HepG2 (cell line): ENCODE measurements around the gene CD2AP. TPM values are rescaled to one million over a fixed set of nuclear protein-coding genes. Genes with fewer than 3 reads are reported as not detected.

Source experiments
- ATAC-seq: fragments of 200-7000 bp; cut with Tn5 transposase; 3 replicates; pipeline ENCODE4 v1.9.1; 2020; ENCODE audit warnings: mild to moderate bottlenecking, moderate library complexity
- BruUV-seq: library from RNA; stranded (reverse); fragments of 400-500 nt; replicated peaks from 2 replicates; lab custom pipeline; 2021; lab: Mats Ljungman, UMichigan
- CTCF ChIA-PET: fragments of 300-600 bp; formaldehyde crosslinking; extraction: SDS; loops from one replicate; lab custom pipeline; 2021; ENCODE audit warnings: low total read pairs, inconsistent platforms, low intra/inter-chr PET ratio; lab: Yijun Ruan, JAX
- POLR2A ChIA-PET: fragments of 350-600 bp; sonication (Branson Sonifier 250); formaldehyde crosslinking; loops from one replicate; lab custom pipeline; 2020; ENCODE audit warnings: antibody characterized with exemption, inconsistent platforms; lab: Yijun Ruan, JAX
- DNase-seq: peaks from one replicate; pipeline ENCODE4 v3.0.0-alpha.2; 2015; ENCODE audit warnings: low spot score
- FAIRE-seq: peaks from 3 replicates; lab custom pipeline; 2011; peaks lifted over from hg19 to GRCh38; lab: Jason Lieb, UNC
- H2AFZ ChIP-seq: one replicate; pipeline ENCODE4 v1.6.1; 2011; ENCODE audit warnings: low read length, inconsistent platforms
- H3K27ac ChIP-seq: fragments of 300-600 bp; 3 replicates; pipeline ENCODE4 v1.8.0; 2011; ENCODE audit warnings: mixed run types, mild to moderate bottlenecking, mixed read lengths, low read length, inconsistent platforms; ENCODE audit not compliant: insufficient read depth; ENCODE audit errors: extremely low read length
- H3K27me3 ChIP-seq, 2 experiments: fragments of 200-600 bp in 1 of 2; 2 replicates in 1 of 2; 3 replicates in 1 of 2; pipeline versions ENCODE4 v1.6.0 to v1.8.0; 2011; ENCODE audit warnings: low read length in 2 of 2, mild to moderate bottlenecking in 2 of 2, moderate library complexity in 2 of 2, inconsistent platforms in 1 of 2; ENCODE audit not compliant: insufficient read depth in 2 of 2, control insufficient read depth in 1 of 2
- H3K36me3 ChIP-seq, 2 experiments: fragments of 200-600 bp in 1 of 2; replicated peaks in 1 of 2; 2 replicates in 1 of 2; 3 replicates in 1 of 2; pipeline versions ENCODE4 v1.5.1 to v1.8.0; 2011; ENCODE audit warnings: low read length in 2 of 2, inconsistent platforms in 1 of 2; ENCODE audit not compliant: insufficient read depth in 2 of 2, control insufficient read depth in 1 of 2
- H3K4me1 ChIP-seq: 2 replicates; pipeline ENCODE4 v1.5.1; 2012; ENCODE audit warnings: low read length, inconsistent platforms; ENCODE audit not compliant: insufficient read depth
- H3K4me2 ChIP-seq: 2 replicates; pipeline ENCODE4 v1.6.0; 2011; ENCODE audit warnings: low read depth, low read length, inconsistent platforms
- H3K4me3 ChIP-seq, 3 experiments: fragments of 200-600 bp in 1 of 3; sonication (generic), shearing (Covaris generic) in 1 of 3; replicated peaks in 1 of 3; 2 replicates each; pipeline ENCODE4 v1.5.1; 2011 to 2016; ENCODE audit warnings: low read length in 3 of 3, inconsistent platforms in 2 of 3, low read depth in 2 of 3, mild to moderate bottlenecking in 2 of 3, control low read depth in 1 of 3, mixed read lengths in 1 of 3; ENCODE audit not compliant: insufficient read depth in 1 of 3
- H3K79me2 ChIP-seq: one replicate; pipeline ENCODE4 v1.6.1; 2011; ENCODE audit warnings: low read length, inconsistent platforms; ENCODE audit not compliant: insufficient read depth
- H3K9ac ChIP-seq: 2 replicates; pipeline ENCODE4 v1.6.0; 2011; ENCODE audit warnings: mild to moderate bottlenecking, low read depth, low read length, inconsistent platforms; ENCODE audit not compliant: insufficient read depth
- H3K9me3 ChIP-seq: 2 replicates; pipeline ENCODE4 v1.5.1; 2012; ENCODE audit warnings: mild to moderate bottlenecking, low read length
- H4K20me1 ChIP-seq: 2 replicates; pipeline ENCODE4 v1.6.0; 2011; ENCODE audit warnings: inconsistent platforms, mild to moderate bottlenecking, low read length, moderate library complexity; ENCODE audit not compliant: insufficient read depth
- MLLT10 ChIP-seq: sonication (generic); formaldehyde crosslinking; IDR thresholded peaks from 2 replicates; pipeline ENCODE4 v1.4.0; 2020; ENCODE audit warnings: missing genetic modification reagents
- SIN3A ChIP-seq: IDR thresholded peaks from 2 replicates; pipeline ENCODE4 v1.6.1; 2011; ENCODE audit warnings: low read depth, mild to moderate bottlenecking, control low read depth, low read length, borderline replicate concordance
- ZNF788 ChIP-seq: sonication (generic); formaldehyde crosslinking; IDR thresholded peaks from 2 replicates; pipeline ENCODE4 v1.5.0; 2020; ENCODE audit warnings: mild to moderate bottlenecking, missing genetic modification reagents, borderline replicate concordance
- WGBS: methylation state at CpG from one replicate; pipeline ENCODE4 v1.1.6; 2017; ENCODE audit warnings: low lambda C conversion rate; 5-methylcytosine and 5-hydroxymethylcytosine counted together
- in situ Hi-C: cut with HindIII; loops from 2 replicates; pipeline ENCODE4 v1.10.0; 2017; ENCODE audit warnings: low pct_unique_long_range_greater_than_20kb; ENCODE audit not compliant: extremely low pct_ligation_motif_present
- intact Hi-C: fragments of 100-400 bp; cut with micrococcal nuclease; formaldehyde crosslinking; loops from one replicate; pipeline ENCODE4 v1.10.0; 2022; ENCODE audit not compliant: unreplicated experiment
- polyA plus RNA-seq, 8 experiments: library from polyadenylated mRNA; depleted of rRNA in 3 of 8; stranded (reverse) in 7 of 8; unstranded in 1 of 8; fragments of >200 nt; fragmentation: Illumina TruSeq in 4 of 8; extraction: Trizol in 4 of 8; gene quantifications; 2 replicates each; pipeline versions ENCODE4 v1.2.1 to v1.2.3, GENCODE V29; 2011 to 2016; ENCODE audit warnings: low read depth in 4 of 8, missing spikeins in 1 of 8, mixed read lengths in 1 of 8; ENCODE audit not compliant: insufficient read depth in 1 of 8
- total RNA-seq, 5 experiments: library from RNA; depleted of rRNA; stranded (reverse); fragments of >200 nt; fragmentation: Illumina TruSeq; extraction: Trizol; gene quantifications; 2 replicates each; pipeline ENCODE4 v1.2.3, GENCODE V29; 2016; ENCODE audit warnings: low read depth in 1 of 5
- TF ChIP-seq, protein P1 (sequence below), 2 experiments: fragments of 450-650 bp in 1 of 2; sonication (generic) in 1 of 2; formaldehyde crosslinking in 1 of 2; IDR thresholded peaks; 2 replicates each; pipeline versions ENCODE4 v1.6.1 to v1.8.0; 2016 to 2022; ENCODE audit warnings: antibody characterized with exemption in 1 of 2, mild to moderate bottlenecking in 1 of 2, missing genetic modification reagents in 1 of 2
- TF ChIP-seq, protein P2 (sequence below): IDR thresholded peaks from 2 replicates; pipeline ENCODE4 v1.6.1; 2018; ENCODE audit warnings: missing genetic modification reagents

The CD2AP gene
- total and polyA plus RNA-seq, 2 of the 13 experiments (the other 11 are each of a cell fraction or from before 2014, with no cell fraction given), result 8.6 to 31.9 TPM

- Histone ChIP-seq H4K20me1 (no peaks in the 10 kb centered on the region; the same call in 1 of the 2 replicates), H3K4me1 (peaks cover 18% of the 10 kb centered on the region; the same call in 1 of the 2 replicates), H2AFZ (no peak overlapping the region), H3K9me3 (no peaks in the 10 kb centered on the region), H3K27ac (no peak overlapping the region), H3K79me2 (peaks cover 22% of the 10 kb centered on the region), H3K4me3 (no peak overlapping the region), H3K27me3 (no peaks in the 10 kb centered on the region), H3K9ac (no peak overlapping the region), H3K36me3 (peaks cover 4 to 34% of the 10 kb centered on the region in 2 experiments; a peak in 4 of 5 replicates), H3K4me2 (no peak overlapping the region)
- WGBS, result 79% methylated on average over 1 of the region's 1 CpG
- ATAC-seq (no peak), FAIRE-seq (no peak), DNase-seq (no peak)
- no peak for TF ChIP-seq ZNF788
- no peak for TF ChIP-seq MLLT10 (CRISPR knock-in tag)
- TF ChIP-seq, protein P1, sequence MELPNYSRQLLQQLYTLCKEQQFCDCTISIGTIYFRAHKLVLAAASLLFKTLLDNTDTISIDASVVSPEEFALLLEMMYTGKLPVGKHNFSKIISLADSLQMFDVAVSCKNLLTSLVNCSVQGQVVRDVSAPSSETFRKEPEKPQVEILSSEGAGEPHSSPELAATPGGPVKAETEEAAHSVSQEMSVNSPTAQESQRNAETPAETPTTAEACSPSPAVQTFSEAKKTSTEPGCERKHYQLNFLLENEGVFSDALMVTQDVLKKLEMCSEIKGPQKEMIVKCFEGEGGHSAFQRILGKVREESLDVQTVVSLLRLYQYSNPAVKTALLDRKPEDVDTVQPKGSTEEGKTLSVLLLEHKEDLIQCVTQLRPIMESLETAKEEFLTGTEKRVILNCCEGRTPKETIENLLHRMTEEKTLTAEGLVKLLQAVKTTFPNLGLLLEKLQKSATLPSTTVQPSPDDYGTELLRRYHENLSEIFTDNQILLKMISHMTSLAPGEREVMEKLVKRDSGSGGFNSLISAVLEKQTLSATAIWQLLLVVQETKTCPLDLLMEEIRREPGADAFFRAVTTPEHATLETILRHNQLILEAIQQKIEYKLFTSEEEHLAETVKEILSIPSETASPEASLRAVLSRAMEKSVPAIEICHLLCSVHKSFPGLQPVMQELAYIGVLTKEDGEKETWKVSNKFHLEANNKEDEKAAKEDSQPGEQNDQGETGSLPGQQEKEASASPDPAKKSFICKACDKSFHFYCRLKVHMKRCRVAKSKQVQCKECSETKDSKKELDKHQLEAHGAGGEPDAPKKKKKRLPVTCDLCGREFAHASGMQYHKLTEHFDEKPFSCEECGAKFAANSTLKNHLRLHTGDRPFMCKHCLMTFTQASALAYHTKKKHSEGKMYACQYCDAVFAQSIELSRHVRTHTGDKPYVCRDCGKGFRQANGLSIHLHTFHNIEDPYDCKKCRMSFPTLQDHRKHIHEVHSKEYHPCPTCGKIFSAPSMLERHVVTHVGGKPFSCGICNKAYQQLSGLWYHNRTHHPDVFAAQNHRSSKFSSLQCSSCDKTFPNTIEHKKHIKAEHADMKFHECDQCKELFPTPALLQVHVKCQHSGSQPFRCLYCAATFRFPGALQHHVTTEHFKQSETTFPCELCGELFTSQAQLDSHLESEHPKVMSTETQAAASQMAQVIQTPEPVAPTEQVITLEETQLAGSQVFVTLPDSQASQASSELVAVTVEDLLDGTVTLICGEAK (IDR thresholded peaks at IDR 0.05), result 0 out of 2 replicates have a peak, but pooled peaks have one; percentile 21
- TF ChIP-seq, protein P1 (CRISPR knock-in tag; IDR thresholded peaks at IDR 0.05), result no peak
- TF ChIP-seq, protein P2, sequence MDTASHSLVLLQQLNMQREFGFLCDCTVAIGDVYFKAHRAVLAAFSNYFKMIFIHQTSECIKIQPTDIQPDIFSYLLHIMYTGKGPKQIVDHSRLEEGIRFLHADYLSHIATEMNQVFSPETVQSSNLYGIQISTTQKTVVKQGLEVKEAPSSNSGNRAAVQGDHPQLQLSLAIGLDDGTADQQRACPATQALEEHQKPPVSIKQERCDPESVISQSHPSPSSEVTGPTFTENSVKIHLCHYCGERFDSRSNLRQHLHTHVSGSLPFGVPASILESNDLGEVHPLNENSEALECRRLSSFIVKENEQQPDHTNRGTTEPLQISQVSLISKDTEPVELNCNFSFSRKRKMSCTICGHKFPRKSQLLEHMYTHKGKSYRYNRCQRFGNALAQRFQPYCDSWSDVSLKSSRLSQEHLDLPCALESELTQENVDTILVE (CRISPR knock-in tag), result no peak
- TF ChIP-seq SIN3A, result no peak
- CTCF ChIA-PET, result no interaction called here
- in situ Hi-C loops (no loop called here), intact Hi-C loops (no loop called here)
- POLR2A ChIA-PET, result no interaction called here
- BruUV-seq, result no TSS peak
Measured at GRCh38 chr6:47532981-47533585, 55.5 kb downstream of the CD2AP start.
